Heart left ventricle (tissue), 13 donors: Measurements from ENCODE around the gene RAX2.

Source experiments
- POLR2A ChIP-seq, 2 donors: fragments of 450-650 bp; IDR thresholded peaks; one replicate each; pipeline ENCODE4 v1.6.1; 2017; ENCODE audit warnings: antibody characterized with exemption in 2 of 2, mild to moderate bottlenecking in 2 of 2, moderate library complexity in 2 of 2
- TF ChIP-seq, protein P1 (sequence below), 12 donors: fragments of 200-600 bp; sonication (generic) in 4 of 12; IDR thresholded peaks; one replicate each; pipeline versions ENCODE4 v1.5.0 to v1.8.0; 2018 to 2022; ENCODE audit warnings: antibody characterized with exemption in 12 of 12, mild to moderate bottlenecking in 5 of 12
- donor health status: ischemic (EF 13 %, LVEDD 7.1; RV severe dilation, severe dysfunction).
- donor health status: DM: no; HTN: yes; CAD: no.
- donor health status: DM: no; HTN: no; CAD: no.
- donor health status: ischemic (EF 25% LVEDD 6.9; RV normal size, moderate dysfunction).
- donor health status: ischemic (EF 25% LVEDD 5.7; RV mildly dilated, moderate dysfunction).
- donor health status: ischemic (EF 35%, LVEDD 5.7; RV mildly dilated, moderate dysfunction).
- donor health status: nonischemic (EF 11% LVEDD 7.7; RV severe dilation, severe dysfunction).
- donor health status: DM: yes; HTN: yes; CAD: no.
- donor health status: PGD.
- donor health status: ischemic (EF 29% LVEDD 5.4; RV normal size, mild dysfunction).
- donor health status: nonischemic (EF 23%, LVEDD 6.1; RV moderate dilation, normal function).

DNA sequence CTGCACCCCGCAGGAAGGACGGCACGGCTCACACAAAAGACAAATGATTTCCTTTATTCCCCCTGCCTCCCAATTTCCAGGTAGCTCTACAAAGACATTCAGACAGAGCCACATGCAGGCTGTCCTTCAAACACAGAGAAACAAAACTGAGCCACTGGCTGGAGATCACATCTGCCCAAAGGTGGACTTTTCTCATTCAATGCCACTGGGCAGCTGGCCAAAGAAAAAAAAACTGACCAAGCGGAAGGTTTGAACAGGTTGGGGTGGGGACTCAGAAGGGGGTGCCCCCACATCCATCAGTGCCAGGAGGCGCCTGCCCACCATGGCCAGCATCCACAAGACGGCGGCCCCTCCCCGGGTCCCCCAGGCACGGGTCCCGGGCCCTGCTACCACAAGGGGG is 32.0 kb upstream of the RAX2 start:
- TF ChIP-seq, protein P1, sequence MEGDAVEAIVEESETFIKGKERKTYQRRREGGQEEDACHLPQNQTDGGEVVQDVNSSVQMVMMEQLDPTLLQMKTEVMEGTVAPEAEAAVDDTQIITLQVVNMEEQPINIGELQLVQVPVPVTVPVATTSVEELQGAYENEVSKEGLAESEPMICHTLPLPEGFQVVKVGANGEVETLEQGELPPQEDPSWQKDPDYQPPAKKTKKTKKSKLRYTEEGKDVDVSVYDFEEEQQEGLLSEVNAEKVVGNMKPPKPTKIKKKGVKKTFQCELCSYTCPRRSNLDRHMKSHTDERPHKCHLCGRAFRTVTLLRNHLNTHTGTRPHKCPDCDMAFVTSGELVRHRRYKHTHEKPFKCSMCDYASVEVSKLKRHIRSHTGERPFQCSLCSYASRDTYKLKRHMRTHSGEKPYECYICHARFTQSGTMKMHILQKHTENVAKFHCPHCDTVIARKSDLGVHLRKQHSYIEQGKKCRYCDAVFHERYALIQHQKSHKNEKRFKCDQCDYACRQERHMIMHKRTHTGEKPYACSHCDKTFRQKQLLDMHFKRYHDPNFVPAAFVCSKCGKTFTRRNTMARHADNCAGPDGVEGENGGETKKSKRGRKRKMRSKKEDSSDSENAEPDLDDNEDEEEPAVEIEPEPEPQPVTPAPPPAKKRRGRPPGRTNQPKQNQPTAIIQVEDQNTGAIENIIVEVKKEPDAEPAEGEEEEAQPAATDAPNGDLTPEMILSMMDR (IDR thresholded peaks at IDR 0.05): no peak
- no peak for TF ChIP-seq POLR2A (IDR thresholded peaks at IDR 0.05)
